MCF 10A (cell line): ENCODE data around the gene F8. TPM values are rescaled to one million over a fixed set of nuclear protein-coding genes. Genes with fewer than 3 reads are reported as not detected.

Experiments used
- BruUV-seq: library from RNA; stranded (reverse); fragments of 400-500 nt; replicated peaks from 2 replicates; lab custom pipeline; 2021; lab: Mats Ljungman, UMichigan
- CTCF ChIA-PET: fragments of 300-600 bp; sonication (Branson Sonifier 250); formaldehyde crosslinking; extraction: SDS; loops from one replicate; lab custom pipeline; 2021; ENCODE audit warnings: antibody characterized with exemption, inconsistent platforms; lab: Yijun Ruan, JAX
- POLR2A ChIA-PET: fragments of 300-600, 350-650 bp; sonication (Branson Sonifier 250); formaldehyde crosslinking; extraction: SDS; loops from one replicate; lab custom pipeline; 2020; ENCODE audit warnings: antibody characterized with exemption, inconsistent platforms; lab: Yijun Ruan, JAX
- DNase-seq: peaks from one replicate; pipeline ENCODE4 v3.0.0-alpha.2; 2018; ENCODE audit not compliant: unreplicated experiment
- H3K27ac Mint-ChIP-seq: one replicate; pipeline ENCODE4 v1.8.0; 2022; ENCODE audit warnings: mild to moderate bottlenecking, low read depth, mixed read lengths; ENCODE audit not compliant: unreplicated experiment
- H3K27me3 Mint-ChIP-seq: one replicate; pipeline ENCODE4 v1.8.0; 2022; ENCODE audit warnings: mixed read lengths; ENCODE audit not compliant: insufficient read depth, unreplicated experiment
- H3K36me3 Mint-ChIP-seq: one replicate; pipeline ENCODE4 v1.8.0; 2022; ENCODE audit warnings: mild to moderate bottlenecking, moderate library complexity, mixed read lengths; ENCODE audit not compliant: insufficient read depth, unreplicated experiment
- H3K4me1 Mint-ChIP-seq: one replicate; pipeline ENCODE4 v1.8.0; 2022; ENCODE audit warnings: mixed read lengths; ENCODE audit not compliant: insufficient read depth, unreplicated experiment
- H3K4me3 Mint-ChIP-seq: one replicate; pipeline ENCODE4 v1.8.0; 2022; ENCODE audit warnings: mild to moderate bottlenecking, moderate library complexity, mixed read lengths; ENCODE audit not compliant: unreplicated experiment
- H3K9me3 Mint-ChIP-seq: one replicate; pipeline ENCODE4 v1.8.0; 2022; ENCODE audit warnings: mixed read lengths; ENCODE audit not compliant: unreplicated experiment
- intact Hi-C: fragments of 100-400 bp; cut with micrococcal nuclease; formaldehyde crosslinking; loops from 2 replicates; pipeline ENCODE4 v1.14.1; 2022
- total RNA-seq: library from RNA; stranded (reverse); gene quantifications from 2 replicates; pipeline ENCODE4 v1.2.3, GENCODE V29; 2022
- TF ChIP-seq, protein P1 (sequence below): fragments of 200-600 bp; IDR thresholded peaks from one replicate; pipeline ENCODE4 v1.8.0; 2022; ENCODE audit warnings: antibody characterized with exemption, mild to moderate bottlenecking; ENCODE audit not compliant: unreplicated experiment

F8 gene
- total RNA-seq, 1 experiment from 2014 or later: 5.3 TPM

DNA sequence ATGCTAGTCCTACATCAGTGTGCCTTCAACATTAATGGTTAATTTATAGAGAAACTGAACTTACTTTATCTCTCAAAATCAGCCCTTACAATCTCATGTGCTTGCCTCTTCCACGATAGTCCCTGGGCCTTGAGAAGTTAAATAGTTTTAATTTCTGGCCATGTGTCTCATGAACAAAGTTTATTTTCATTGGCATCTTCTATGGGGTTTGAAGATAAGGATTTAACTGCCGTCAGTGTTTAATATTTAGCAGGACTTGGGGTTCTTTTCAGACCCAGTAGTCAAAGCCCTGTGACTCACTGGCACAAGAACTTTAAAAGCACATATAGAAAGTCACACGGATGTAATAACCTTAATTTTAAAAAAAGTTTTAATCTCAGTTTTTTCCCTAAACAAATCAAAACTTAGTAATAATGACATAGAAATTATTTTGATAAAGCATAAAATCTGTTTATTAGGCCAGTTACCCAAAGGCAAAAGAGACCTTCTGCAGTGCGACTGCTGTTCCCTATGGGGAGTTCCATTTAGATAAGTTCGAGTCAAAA, 207.2 kb downstream of the F8 start:
- no peak for DNase-seq
- ChIA-PET POLR2A (no interaction called here), CTCF (no interaction called here)
- TF ChIP-seq, protein P1, sequence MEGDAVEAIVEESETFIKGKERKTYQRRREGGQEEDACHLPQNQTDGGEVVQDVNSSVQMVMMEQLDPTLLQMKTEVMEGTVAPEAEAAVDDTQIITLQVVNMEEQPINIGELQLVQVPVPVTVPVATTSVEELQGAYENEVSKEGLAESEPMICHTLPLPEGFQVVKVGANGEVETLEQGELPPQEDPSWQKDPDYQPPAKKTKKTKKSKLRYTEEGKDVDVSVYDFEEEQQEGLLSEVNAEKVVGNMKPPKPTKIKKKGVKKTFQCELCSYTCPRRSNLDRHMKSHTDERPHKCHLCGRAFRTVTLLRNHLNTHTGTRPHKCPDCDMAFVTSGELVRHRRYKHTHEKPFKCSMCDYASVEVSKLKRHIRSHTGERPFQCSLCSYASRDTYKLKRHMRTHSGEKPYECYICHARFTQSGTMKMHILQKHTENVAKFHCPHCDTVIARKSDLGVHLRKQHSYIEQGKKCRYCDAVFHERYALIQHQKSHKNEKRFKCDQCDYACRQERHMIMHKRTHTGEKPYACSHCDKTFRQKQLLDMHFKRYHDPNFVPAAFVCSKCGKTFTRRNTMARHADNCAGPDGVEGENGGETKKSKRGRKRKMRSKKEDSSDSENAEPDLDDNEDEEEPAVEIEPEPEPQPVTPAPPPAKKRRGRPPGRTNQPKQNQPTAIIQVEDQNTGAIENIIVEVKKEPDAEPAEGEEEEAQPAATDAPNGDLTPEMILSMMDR: no peak
- H3K9me3 Mint-ChIP-seq: no peaks in the 10 kb centered on the region
- no peak overlapping the region for H3K27ac Mint-ChIP-seq
- no peaks in the 10 kb centered on the region for H3K36me3 Mint-ChIP-seq
- H3K4me3 Mint-ChIP-seq: no peak overlapping the region
- no peaks in the 10 kb centered on the region for H3K4me1 Mint-ChIP-seq
- BruUV-seq: no TSS peak
- H3K27me3 Mint-ChIP-seq: peaks cover 48% of the 10 kb centered on the region
- intact Hi-C loops: no loop called here

DNA sequence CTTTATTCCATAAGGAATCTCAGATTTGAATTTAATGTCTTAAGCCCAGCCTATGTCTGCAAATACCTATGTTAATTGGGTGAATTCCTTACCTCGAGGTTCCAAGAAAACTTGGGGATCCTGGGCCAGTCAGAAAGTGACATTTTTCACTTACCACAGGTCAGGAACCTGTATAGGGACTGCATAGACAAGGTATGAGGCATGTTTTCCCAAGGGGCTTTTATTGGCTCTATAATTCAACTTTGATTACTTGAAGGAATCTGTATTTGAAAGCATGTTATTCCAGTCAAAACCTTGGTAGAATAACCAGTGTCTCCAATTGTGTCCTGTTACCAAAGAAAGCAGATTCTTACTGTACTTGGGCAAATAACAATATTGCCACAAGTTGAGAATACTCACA, 208.7 kb downstream of the F8 start:
- DNase-seq: no peak
- Mint-ChIP-seq H3K27me3 (peaks cover 40% of the 10 kb centered on the region), H3K9me3 (no peaks in the 10 kb centered on the region), H3K4me3 (no peak overlapping the region), H3K4me1 (no peaks in the 10 kb centered on the region), H3K27ac (no peak overlapping the region), H3K36me3 (no peaks in the 10 kb centered on the region)
- CTCF ChIA-PET: no interaction called here
- TF ChIP-seq, protein P1: no peak
- POLR2A ChIA-PET: no interaction called here
- intact Hi-C loops: no loop called here
- no TSS peak for BruUV-seq

DNA sequence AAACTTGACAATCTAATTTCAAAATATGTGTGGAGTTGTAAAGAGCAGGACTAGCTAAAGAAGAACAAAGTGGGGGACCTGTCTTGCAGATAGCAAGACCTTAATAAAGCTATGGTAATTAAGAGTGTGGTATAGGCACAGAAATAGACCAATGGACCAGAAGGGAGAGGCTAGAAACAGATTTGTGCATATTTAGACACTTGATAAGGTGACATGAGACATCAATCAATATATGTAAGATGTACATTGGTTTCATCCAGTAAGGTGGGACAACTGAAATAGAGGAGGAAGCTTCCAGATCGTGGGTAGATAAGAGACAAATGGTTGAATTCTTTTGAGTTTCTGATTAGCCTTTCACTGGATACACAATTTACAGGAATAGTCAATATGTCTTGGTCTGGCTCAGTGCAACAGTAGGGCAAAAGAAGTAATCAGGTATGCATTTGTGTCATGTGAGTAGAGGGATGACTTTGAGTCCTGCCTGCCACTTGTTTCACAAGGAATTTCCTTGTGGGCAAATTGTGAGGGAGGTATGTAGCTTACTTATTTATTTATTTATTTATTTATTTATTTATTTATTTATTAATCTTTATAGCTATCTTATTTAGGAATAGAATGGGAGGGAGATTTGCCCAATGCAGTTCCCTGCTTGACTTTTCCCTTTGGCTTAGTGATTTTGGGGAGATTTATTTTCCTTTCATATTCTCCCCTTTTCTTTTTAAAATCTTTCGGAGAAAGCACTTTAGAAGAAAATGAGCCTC, 210.0 kb downstream of the F8 start:
- BruUV-seq: no TSS peak

More for the DNA sequence above, 210.0 kb downstream of the F8 start:
- Mint-ChIP-seq H3K9me3 (peaks cover 4% of the 10 kb centered on the region), H3K4me3 (no peak overlapping the region), H3K36me3 (no peaks in the 10 kb centered on the region), H3K27ac (no peak overlapping the region), H3K4me1 (no peaks in the 10 kb centered on the region), H3K27me3 (peaks cover 39% of the 10 kb centered on the region)
- intact Hi-C loops: no loop called here
- TF ChIP-seq, protein P1: no peak
- CTCF ChIA-PET: interaction anchor here (0.8 kb wide), 2 partner anchors 64 to 216 kb away, joined by 4 read pairs; no protein-coding TSS in a partner anchor
- no peak for DNase-seq
- POLR2A ChIA-PET: interaction anchor here (0.9 to 2.1 kb wide), 6 partner anchors 8 to 21 kb away, joined by 3 to 7 read pairs (median 4); no protein-coding TSS in a partner anchor
